ENCODE measurements around the gene WWOX.

DNA sequence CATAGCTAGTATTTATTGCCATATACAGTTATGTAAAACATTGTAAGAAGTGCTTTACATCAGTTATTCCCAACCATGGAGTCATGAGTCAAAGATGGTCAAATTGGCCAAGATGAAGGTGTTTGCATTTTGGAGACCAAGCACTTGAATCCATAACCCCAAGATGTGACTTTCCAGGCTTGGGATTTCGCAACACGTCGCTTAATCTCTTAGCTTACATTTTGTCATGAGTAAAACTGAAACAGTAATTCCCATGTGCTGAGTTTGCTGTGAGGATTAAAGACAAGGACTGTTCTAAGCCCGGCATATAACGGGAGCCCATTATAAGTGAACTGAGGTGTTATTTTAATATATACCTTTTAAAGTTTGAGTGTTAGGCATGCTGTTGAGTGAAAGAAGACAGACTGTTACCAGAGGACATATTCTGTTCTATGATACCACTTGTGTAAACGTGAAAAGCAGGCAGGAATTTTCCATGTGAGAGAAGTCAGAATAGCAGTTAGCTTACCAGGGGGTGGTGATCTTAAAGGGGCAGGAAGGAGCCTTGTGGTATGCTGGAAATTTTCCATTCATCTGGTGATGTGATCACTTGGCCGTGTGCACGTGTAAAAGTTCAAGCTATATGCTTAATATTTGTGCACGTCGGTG, 484.9 kb downstream of the WWOX start:
- TF ChIP-seq CTCF (IDR thresholded peaks at IDR 0.05), result no peak
- no peak for TF ChIP-seq POLR2A (IDR thresholded peaks at IDR 0.05)
- TF ChIP-seq POLR2AphosphoS5 (IDR thresholded peaks at IDR 0.05), result no peak
- no peak for TF ChIP-seq EP300 (IDR thresholded peaks at IDR 0.05)
